ENCODE results near the gene HSD17B3. TPM values are rescaled to one million over a fixed set of nuclear protein-coding genes. Genes with fewer than 3 reads are reported as not detected.

Gene HSD17B3
- total and polyA plus RNA-seq, 2 experiments from 2014 or later: not detected

- TF ChIP-seq, protein P1, sequence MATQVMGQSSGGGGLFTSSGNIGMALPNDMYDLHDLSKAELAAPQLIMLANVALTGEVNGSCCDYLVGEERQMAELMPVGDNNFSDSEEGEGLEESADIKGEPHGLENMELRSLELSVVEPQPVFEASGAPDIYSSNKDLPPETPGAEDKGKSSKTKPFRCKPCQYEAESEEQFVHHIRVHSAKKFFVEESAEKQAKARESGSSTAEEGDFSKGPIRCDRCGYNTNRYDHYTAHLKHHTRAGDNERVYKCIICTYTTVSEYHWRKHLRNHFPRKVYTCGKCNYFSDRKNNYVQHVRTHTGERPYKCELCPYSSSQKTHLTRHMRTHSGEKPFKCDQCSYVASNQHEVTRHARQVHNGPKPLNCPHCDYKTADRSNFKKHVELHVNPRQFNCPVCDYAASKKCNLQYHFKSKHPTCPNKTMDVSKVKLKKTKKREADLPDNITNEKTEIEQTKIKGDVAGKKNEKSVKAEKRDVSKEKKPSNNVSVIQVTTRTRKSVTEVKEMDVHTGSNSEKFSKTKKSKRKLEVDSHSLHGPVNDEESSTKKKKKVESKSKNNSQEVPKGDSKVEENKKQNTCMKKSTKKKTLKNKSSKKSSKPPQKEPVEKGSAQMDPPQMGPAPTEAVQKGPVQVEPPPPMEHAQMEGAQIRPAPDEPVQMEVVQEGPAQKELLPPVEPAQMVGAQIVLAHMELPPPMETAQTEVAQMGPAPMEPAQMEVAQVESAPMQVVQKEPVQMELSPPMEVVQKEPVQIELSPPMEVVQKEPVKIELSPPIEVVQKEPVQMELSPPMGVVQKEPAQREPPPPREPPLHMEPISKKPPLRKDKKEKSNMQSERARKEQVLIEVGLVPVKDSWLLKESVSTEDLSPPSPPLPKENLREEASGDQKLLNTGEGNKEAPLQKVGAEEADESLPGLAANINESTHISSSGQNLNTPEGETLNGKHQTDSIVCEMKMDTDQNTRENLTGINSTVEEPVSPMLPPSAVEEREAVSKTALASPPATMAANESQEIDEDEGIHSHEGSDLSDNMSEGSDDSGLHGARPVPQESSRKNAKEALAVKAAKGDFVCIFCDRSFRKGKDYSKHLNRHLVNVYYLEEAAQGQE (IDR thresholded peaks at IDR 0.05; ENCODE audit: unreplicated experiment): no peak
- TF ChIP-seq, protein P2, sequence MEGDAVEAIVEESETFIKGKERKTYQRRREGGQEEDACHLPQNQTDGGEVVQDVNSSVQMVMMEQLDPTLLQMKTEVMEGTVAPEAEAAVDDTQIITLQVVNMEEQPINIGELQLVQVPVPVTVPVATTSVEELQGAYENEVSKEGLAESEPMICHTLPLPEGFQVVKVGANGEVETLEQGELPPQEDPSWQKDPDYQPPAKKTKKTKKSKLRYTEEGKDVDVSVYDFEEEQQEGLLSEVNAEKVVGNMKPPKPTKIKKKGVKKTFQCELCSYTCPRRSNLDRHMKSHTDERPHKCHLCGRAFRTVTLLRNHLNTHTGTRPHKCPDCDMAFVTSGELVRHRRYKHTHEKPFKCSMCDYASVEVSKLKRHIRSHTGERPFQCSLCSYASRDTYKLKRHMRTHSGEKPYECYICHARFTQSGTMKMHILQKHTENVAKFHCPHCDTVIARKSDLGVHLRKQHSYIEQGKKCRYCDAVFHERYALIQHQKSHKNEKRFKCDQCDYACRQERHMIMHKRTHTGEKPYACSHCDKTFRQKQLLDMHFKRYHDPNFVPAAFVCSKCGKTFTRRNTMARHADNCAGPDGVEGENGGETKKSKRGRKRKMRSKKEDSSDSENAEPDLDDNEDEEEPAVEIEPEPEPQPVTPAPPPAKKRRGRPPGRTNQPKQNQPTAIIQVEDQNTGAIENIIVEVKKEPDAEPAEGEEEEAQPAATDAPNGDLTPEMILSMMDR (conservative IDR thresholded peaks at IDR 0.05; ENCODE audit: low read depth in 2 of 2): no peak
- TF ChIP-seq ZNF331 (CRISPR knock-in tag; IDR thresholded peaks at IDR 0.05; ENCODE audit: low read depth): no peak
- TF ChIP-seq CREB1 (CRISPR knock-in tag; IDR thresholded peaks at IDR 0.05; ENCODE audit: low read depth): no peak
- no peak for TF ChIP-seq ETS1 (IDR thresholded peaks at IDR 0.05)
- TF ChIP-seq POLR2AphosphoS5 (IDR thresholded peaks at IDR 0.05; ENCODE audit: low read depth): no peak
- no peak for TF ChIP-seq JUNB (IDR thresholded peaks at IDR 0.05; ENCODE audit: unreplicated experiment)
- TF ChIP-seq EZH2 (IDR thresholded peaks at IDR 0.05; ENCODE audit: low read depth, unreplicated experiment): no peak
- TF ChIP-seq STAT1 (IDR thresholded peaks at IDR 0.05; ENCODE audit: unreplicated experiment): no peak
These were observed 48.8 kb downstream of the HSD17B3 start (continued) for GRCh38 chr9:96253059-96253696.

DNA sequence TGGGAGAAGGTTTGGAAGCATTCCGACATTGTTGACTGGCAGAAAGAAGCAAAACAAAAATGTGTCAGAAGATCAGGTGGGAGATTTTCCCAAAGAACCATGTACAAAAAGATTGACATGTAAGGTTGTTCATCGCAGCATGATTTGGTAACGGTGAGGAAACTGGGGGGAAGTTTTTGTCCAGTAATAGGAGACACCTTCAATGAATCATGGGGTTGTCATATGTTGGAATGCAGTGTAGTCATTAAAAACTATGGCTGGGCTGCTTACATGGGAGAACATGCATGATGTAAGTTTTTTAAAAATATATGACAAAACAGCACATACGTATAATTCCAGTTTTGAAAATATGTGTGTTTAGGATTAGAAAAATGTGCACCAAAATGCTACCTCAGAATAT is 50.5 kb downstream of the HSD17B3 start:
- no peak for DNase-seq (ENCODE audit: low spot score)
- no peak for TF ChIP-seq NANOG (IDR thresholded peaks at IDR 0.05; ENCODE audit: borderline replicate concordance)
- TF ChIP-seq EZH2phosphoT487 (IDR thresholded peaks at IDR 0.05; ENCODE audit: unreplicated experiment): no peak
- no peak for TF ChIP-seq STAT1 (IDR thresholded peaks at IDR 0.05; ENCODE audit: unreplicated experiment)
- TF ChIP-seq ETS1 (IDR thresholded peaks at IDR 0.05): no peak
- TF ChIP-seq, protein P1 (IDR thresholded peaks at IDR 0.05; ENCODE audit: unreplicated experiment): no peak
- TF ChIP-seq CREB1 (CRISPR knock-in tag; IDR thresholded peaks at IDR 0.05; ENCODE audit: low read depth): no peak

More for the DNA sequence above, 50.5 kb downstream of the HSD17B3 start:
- no peaks in the 10 kb centered on the region for H3K27me3 ChIP-seq (ENCODE audit: insufficient read depth)
- peaks cover 10% of the 10 kb centered on the region for H3K27me3 Mint-ChIP-seq (ENCODE audit: insufficient read depth, low read depth, poor library complexity)
- peaks cover 3% of the 10 kb centered on the region; the same call in 1 of the 2 replicates for H3K4me1 ChIP-seq (ENCODE audit: insufficient read depth)
- no peaks in the 10 kb centered on the region for H3F3A ChIP-seq (replicated peaks; ENCODE audit: low read depth)
- no peak overlapping the region for H3K4me3 Mint-ChIP-seq
- H3K27ac ChIP-seq (ENCODE audit: low read depth): no peak overlapping the region
- H3K4me1 Mint-ChIP-seq: peaks cover 22% of the 10 kb centered on the region; the same call in 2 of the 3 replicates
- H3K36me3 Mint-ChIP-seq (ENCODE audit: low read depth): no peaks in the 10 kb centered on the region
- no peak overlapping the region for H3K27ac Mint-ChIP-seq
- H4K20me1 ChIP-seq (replicated peaks; ENCODE audit: insufficient read depth): no peaks in the 10 kb centered on the region
- no peak for ATAC-seq
- no peaks in the 10 kb centered on the region for H3K9me3 Mint-ChIP-seq
- no peaks in the 10 kb centered on the region for H3K9me2 ChIP-seq (ENCODE audit: insufficient read depth)
- no peak overlapping the region for H3K4me3 ChIP-seq
- 0 out of 2 replicates have a peak overlapping the region, but pooled peaks have one; percentile 47 for H2AFZ ChIP-seq
- H3K79me2 ChIP-seq (replicated peaks; ENCODE audit: insufficient read depth): no peaks in the 10 kb centered on the region
- H3K36me3 ChIP-seq (ENCODE audit: insufficient read depth): no peaks in the 10 kb centered on the region
- H3K4me2 ChIP-seq: no peak overlapping the region

Measured in GM23338 (cell line).